GM21381 (cell line): Measurements from ENCODE around the gene GALR1.
"Not testable (repeated sequence)": the region's sequence is repeated elsewhere in the genome, so short reads cannot be mapped to it uniquely, and the experiment has no call there.

Source experiments
- ATAC-seq: cut with Tn5 transposase; IDR thresholded peaks from one replicate; pipeline ENCODE4 v1.9.1; 2021; ENCODE audit warnings: mild to moderate bottlenecking, moderate library complexity; ENCODE audit not compliant: unreplicated experiment

GALR1 gene

GRCh38 chr18:77250501-77250925 is 865 bp downstream of the GALR1 start:
- ATAC-seq: no peak

GRCh38 chr18:77250926-77251729 is 1.5 kb downstream of the GALR1 start:
- ATAC-seq: no peak

DNA sequence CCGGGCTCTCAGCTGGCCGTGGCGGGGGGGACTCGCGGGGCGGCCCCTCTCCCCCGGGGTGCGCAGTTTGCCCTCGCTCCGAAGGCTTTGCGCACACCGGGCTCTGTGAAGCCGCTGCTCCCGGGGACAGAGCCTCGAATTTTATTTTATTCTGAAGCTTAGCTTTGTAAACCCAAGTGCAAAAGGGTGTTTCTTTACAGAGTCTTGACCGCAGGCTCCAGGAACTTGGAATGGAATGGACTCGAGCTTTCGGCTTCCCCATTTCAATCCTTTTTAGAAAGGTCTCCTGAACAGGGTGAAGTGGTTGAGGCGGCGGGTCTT is 2.0 kb downstream of the GALR1 start:
- ATAC-seq: no peak

- no peak for ATAC-seq
These were observed 5.2 kb downstream of the GALR1 start for GRCh38 chr18:77254711-77255405.

GRCh38 chr18:77255426-77256105 is 5.9 kb downstream of the GALR1 start:
- no peak for ATAC-seq

DNA sequence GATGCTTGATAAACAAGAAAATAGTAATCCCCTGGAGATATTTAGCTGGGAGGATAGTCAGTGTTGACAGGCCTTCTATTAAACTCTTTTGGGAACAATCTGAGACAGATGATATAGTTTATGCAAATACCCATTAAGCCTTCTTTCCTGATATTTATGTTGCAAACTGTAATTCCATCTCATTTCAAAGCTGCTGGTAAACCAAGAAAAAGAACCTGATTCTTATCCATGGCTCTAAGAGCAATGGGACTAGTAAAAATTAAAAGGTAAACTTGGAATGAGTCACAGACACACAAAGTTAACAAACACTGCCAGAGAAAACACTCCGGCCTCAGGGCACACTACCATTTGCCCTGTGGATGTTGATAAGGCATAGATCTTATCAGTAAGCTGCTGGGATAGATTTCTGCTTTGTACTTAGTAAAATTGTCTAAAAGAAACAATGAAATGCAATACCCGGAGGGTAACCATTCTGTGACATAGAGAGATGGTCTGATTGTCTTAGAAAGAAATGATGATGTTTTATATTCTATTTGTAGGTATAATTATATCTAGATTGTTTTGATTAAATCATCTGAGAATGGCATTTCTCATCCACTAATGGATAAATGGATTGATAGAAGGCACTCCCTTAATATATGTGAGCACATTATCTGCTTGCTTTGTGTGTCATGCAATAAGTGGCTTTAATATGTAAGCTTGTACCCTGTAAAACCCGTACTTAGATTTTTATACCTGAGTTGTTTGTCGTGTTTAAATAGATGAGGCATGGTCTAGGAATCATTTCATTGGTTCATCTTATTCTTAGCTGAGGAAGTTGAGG is 13.2 kb downstream of the GALR1 start:
- ATAC-seq: no peak

DNA sequence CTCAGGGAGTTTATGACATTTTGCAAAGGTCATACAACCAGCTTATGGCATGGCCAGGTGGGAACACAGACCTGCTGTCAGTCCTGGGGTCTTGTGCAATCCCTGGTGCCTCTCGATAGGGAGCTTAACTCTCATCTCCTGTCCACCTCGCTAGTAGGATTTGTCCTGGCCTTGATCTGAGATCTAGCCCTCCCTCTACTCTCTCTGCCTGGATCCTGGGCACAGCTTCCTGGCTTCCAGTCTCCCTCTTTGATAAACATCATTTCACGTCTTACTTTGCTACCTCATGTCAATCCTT is 13.8 kb downstream of the GALR1 start:
- ATAC-seq: no peak

DNA sequence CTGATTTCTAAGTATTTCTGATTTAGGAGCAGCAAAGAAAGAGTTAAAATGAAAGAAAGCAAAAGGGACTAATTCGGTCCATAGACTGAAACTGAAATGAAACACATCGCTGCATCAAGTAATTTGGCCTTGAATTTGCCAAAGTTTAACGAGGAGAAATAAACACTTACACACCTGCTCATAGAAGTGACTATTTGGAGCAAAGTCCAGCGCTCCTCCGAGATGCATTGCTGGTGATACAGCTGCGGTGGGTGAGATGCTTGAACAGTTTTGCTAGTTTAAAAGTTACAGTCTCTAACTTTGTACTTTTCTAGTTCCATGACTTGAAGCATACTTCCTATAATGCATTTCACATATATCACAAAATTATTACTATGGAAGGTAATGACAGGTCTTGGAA is 18.3 kb downstream of the GALR1 start:
- no peak for ATAC-seq

DNA sequence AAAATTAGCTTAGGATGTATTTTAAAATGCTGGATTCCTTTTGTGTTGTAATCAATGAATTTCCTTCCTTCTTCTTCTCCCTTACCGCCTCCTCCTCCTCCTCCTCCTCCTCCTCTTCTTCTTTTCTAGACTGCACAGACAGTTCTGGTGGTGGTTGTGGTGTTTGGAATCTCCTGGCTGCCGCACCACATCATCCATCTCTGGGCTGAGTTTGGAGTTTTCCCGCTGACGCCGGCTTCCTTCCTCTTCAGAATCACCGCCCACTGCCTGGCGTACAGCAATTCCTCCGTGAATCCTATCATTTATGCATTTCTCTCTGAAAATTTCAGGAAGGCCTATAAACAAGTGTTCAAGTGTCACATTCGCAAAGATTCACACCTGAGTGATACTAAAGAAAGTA is 18.8 kb downstream of the GALR1 start:
- no peak for ATAC-seq

GRCh38 chr18:77271576-77272481 is 22.2 kb downstream of the GALR1 start:
- no peak for ATAC-seq

DNA sequence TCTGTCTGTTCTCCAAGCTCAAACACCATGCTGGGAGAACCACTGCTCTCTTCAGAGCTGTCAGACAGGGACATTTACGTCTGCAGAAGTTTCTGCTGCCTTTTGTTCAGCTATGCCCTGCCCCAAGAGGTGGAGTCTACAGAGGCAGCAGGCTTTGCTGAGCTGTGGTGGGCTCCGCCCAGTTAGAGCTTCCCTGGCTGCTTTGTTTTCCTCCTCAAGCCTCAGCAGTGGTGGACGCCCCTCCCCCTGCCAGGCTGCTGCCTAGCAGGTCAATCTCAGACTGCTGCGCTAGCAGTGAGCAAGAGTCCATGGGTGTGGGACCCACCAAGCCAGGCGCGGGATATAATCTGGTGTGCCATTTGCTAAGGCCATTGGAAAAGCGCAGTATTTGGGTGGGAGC is 41.2 kb downstream of the GALR1 start:
- ATAC-seq: not testable (repeated sequence)

DNA sequence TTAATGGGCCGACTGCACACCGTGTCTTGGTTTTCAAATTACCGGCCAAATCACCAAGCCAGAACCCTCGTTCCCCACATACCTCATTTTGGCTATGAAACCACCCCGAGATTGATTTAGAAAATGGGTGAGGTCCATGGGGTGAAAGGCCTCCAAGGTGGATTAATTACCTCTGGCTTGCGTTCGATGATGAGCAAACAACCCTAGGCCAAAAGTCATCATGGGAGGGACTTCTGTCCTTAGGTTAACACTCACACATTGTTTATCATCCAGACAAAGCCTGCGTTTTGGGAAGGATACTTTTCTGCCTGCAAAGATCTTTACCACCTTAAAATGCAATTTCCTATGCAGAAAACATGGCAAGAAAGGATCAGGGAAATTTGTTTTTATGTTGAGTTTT is 48.5 kb downstream of the GALR1 start:
- ATAC-seq: no peak

- no peak for ATAC-seq
These were observed 50.1 kb downstream of the GALR1 start for GRCh38 chr18:77299706-77300105.

DNA sequence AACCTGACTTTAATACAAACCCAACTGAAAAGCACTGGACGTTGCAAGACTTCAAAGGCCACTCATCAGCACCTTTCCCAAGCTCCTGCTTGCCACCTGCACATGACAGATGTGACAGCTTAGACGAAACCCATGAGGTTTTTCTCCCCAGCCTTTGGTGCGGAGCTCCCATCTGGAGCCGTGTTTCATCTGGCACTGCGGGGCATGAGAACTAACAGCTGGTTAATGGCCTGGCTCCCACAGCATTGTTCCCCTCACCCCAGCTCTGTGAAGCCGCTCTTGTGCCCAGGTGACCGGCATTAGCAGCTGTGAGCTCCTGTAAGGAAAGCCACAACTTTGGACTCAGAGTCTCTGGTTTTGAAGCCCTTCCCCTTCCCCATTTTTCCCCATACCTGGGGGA is 50.9 kb downstream of the GALR1 start:
- no peak for ATAC-seq

DNA sequence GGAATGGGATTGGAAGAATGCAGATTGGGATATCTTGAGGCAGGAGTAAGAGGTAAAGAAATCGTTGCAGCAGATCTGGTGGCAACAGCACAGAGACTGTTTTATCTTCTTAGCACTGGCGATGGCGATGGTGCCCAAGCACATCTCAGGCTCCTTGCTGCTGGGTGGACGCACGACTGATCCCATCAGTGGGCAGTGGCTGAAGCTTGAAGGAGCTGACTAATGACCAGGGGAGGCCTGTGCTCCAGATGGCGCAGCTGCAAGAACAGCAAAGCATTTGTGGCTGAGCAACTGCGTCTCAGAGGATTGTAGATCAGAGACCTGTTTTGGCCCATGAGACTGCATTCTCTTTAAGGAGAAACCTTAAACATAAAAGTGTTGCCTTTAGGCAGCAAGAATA is 54.6 kb downstream of the GALR1 start:
- no peak for ATAC-seq

GRCh38 chr18:77305676-77306075 is 56.0 kb downstream of the GALR1 start:
- no peak for ATAC-seq

DNA sequence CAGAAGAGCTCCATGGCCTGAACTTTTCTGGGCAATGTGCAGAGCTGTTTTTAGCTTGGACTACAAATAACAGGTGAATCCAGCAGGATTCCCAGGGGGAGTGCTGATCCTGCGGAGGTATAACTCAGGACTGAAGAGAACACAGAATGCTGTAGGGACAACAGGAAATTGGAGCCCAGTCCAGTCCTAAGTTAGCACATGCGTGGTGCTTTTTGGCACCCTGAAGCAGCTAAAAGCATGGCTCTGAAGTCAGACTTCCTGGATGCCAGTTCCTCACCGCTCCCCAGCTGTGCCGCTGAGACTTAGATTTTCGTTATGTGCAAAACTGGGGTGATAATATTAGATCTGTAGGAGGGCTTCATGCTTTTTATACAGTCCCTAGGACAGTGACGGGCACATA is 58.6 kb downstream of the GALR1 start:
- ATAC-seq: no peak

DNA sequence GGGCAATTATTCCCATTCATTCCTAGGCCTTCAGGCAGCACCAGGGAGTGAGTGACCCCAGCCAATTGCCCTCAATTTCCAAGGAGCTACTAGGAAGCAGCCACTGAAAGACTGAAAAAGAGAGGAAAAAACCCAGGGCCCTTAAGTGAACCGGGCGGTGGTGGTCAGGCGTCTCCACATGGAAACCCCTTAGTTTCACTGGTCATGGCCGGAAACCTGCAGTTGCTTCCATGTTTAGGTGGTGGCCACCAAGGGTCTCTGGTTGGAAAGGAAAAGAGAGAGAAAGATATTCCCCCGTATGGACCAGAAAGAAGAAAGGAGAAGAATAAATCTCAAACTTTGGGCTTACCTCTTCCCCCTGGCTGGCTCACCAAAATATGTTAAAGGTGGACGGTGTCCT is 64.9 kb downstream of the GALR1 start:
- ATAC-seq: no peak

DNA sequence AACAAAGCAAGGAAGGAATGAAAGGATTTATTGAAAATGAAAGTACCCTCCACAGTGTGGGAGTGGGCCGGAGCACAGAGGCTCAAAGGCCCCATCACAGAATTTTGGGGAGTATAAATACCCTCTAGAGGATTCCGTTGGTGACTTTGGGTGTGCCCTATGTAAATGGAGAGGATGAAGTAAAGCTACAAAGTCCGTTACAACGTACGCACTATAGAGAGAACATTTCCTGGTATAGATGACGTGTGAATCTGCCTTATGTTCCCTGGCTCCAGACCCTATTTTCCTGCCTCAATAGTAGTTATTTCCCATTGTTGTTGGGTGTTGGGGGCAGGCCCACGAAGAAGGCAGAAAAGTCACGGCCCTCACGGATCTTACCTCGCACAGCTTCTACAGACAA is 65.3 kb downstream of the GALR1 start:
- no peak for ATAC-seq

- ATAC-seq: no peak
These were observed 66.4 kb downstream of the GALR1 start for GRCh38 chr18:77316008-77316407.
